GM18519 (cell line): ENCODE measurements around the gene RASSF3.
A peak's percentile ranks its signal among the peaks of the same experiment; 100 is the strongest.

ENCODE experiments used
- ATAC-seq: cut with Tn5 transposase; IDR thresholded peaks from one replicate; pipeline ENCODE4 v1.9.1; 2021; ENCODE audit warnings: mild to moderate bottlenecking, moderate library complexity; ENCODE audit not compliant: unreplicated experiment, low FRiP score

Gene RASSF3

DNA sequence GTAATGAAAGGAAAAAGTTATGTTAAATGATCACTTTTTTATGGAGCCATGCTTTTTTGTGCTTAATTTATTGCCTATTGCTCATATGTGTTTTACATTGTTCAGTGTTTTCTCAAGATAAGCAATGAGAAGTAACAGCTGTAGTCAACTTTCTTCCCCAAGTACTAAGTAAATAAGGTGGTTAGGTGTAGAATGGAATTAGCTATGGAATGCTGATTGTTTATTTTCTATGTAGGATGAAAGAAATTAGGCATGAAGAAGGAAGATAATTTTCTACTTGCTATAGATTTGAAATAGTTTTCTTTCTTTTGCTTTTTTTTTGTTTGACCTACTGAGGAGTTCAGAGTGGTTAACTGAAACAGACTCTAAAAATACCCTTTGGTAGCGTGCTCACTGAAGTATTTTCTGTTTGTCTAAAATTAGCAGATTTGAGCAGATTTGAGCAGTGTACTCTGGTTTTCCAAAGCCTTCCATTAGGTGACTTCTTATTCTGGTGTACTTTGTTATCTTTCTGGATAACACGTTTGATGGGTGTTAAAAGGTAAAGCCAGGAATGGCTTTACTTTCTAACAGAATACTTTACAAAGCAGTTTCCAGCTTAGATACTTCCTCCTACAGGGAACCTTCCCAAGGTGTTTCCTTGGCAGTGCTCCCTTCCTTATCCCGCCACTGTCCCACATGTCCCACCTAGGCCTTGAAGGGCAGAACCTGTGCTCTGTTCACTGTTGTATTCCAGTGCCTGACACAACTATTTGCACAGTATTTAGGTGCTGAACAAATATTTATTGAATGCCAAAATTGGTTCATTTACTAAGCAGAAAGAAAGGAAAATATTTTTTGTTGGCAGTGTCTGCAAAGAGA lies 56.0 kb downstream of the RASSF3 start:
- peak; percentile 26 for ATAC-seq

DNA sequence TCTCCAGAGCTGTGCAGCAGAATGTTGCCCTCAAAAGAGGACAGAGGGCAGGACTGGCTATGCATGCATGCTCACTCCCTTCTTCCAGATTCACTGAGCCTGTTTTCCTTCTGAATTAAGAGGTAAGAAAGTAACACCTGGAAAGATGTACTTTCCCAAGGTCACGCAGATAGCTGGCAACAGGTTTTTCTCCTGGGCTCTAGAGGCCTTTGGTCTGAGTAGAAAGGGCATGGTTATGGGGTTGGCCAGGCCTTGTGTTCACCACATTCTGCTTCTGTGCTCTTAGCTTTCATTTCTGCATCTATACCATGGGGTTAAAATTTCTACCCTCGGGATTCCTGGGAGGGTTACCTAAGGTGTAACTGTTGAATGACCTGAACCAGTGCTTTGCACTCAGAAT lies 57.5 kb downstream of the RASSF3 start:
- no peak for ATAC-seq

DNA sequence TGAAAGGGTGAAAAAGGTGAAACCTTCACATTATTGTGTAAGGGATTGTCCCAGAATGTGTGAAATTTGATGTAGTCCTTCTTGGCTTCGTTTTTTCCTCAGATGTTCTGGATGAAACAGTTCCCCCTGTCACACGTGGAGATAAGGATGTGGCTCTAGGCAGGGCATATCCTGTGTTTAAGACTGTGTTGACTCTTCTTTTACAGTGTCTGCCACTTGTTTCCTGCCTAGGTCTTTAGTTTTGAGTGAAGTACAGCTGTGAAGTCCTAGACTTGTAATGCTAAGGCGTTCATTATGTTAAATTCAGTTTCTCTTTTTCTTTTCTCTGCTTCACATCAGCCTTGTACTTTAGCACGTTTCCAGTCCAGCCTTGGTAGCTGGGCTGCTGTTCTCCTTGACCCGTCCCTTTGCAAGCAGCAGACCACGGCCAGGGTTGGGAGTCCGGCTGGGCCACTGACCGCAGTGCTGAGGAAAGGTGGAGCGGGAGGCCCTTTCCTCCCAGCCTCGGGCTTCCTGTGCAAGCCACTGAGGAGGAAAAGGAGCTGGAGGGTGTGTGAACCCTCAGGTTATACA lies 59.1 kb downstream of the RASSF3 start:
- peak; percentile 61 for ATAC-seq

DNA sequence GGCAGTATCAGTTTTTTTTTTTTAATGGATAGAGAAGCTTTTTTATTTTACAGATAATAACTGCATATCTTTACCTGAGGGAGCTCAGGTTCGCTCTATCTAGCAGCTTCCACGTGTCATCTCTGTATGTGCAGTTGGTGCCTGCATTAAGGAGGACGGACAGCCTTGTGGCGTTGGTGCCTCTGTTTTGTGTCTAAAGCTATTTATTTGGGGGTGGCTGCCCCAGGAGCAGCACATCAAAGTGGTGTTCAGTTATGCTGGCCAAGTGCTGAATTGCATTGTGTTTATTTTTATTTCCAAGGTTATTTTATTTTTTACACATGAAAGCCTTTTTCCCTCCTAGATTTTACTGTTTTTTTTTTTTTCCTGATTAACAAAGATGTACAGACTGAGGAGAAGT lies 59.7 kb downstream of the RASSF3 start:
- no peak for ATAC-seq

DNA sequence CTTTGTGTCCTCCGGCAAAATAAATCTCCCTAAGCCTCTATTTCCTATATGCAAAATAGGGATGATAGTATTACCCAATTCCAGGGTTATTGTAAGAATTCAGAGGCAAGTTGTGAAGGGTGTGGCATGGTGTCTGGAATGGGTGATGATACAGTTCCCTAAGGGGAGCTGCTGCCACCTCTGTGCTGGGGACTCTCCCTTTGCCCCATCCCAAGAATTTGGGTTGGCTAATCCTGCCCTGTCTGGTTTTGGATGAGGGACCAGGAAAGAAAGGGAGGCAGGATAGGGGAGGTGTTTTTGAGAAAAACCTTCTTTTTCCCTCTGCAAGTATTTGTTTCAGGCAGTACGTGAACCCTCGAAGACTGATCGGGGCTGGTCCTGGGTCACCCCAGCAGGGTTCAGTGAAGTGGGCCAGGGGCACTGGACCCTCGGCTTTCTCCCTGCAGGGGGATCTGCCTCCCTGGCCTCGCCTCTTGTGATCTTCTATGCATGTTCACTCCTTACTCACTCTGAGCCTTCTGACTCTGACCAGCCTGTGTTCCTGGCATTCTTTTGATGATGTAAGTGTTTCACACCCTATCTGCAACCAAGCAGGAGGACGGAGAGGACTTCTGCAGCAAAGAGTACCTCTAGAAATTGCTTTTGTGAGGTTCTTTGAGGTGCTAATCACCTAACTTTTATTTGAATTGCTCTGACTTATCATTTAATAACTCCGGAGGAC lies 60.8 kb downstream of the RASSF3 start:
- no peak for ATAC-seq

DNA sequence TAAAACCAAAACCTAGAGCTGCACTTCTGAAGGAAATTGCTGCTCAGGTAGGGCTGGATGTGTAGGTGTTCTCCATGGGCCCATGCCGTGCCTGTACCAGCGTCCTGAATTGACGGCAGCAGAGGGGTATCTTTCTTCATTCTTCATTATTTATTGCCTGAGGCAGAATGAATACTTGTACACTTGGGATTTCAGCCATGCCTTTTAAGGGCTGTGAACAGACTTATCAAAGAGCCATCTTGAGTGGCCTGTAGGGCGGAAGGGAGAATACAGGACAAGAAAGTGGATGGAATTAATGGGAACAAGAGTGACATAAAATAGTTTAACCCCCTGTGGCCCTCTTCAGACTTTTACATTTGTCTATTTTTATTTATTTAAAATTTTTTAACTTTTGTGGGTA lies 61.4 kb downstream of the RASSF3 start:
- ATAC-seq: no peak

DNA sequence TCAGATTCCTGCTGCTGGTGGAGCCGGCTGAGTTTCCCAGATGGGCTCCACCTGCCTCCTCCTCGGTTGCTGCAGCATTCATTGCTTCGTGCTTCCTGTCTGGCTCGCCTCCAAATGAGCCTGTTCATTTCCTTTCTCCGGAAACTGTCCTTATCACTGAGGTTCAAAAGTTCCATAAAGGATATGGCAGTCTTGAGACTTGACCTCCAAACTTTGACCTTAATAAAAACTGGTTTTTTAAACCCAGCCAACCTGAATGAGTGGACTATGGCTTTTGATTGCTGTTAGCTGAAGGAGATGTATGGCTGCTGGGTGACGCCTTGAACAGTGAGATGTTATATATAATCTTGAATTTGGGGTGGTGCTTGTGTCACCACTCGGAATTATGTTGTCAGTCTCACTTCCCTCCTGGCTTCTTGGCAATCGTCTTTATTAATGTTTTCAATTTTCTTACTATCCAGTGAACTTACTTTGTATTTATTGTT lies 62.7 kb downstream of the RASSF3 start:
- ATAC-seq: no peak

DNA sequence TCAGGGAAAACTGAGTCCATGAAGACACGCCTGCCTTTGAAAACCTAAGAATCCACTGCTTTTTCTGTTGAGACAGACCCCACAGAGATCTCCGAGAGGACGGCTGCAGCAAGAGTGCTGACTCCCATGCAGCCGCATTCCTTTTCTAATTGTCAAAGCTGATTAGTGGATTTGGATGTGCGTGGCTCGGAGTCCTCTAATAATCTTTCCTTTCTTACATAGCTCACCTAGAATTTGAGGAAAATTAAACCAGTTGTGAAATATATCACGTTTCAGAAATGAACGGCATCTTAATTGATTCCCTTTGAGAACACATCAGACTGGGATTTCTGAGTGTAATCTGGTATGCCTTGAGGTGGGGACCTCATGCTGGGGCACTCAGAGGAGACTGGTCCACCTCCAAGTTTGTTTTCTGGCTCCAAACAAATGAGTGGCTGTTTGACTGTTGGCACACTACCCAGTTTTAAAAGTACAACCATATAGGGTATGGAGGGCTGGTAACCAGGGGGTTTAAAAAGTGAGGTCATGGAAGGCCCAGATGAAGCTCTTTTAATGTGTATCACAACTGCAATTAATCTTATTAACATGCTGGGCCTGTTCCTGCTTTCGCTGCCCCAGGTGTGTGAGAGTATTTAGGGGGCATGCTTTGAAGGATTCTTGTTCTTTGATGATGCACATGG lies 63.3 kb downstream of the RASSF3 start:
- ATAC-seq: no peak

DNA sequence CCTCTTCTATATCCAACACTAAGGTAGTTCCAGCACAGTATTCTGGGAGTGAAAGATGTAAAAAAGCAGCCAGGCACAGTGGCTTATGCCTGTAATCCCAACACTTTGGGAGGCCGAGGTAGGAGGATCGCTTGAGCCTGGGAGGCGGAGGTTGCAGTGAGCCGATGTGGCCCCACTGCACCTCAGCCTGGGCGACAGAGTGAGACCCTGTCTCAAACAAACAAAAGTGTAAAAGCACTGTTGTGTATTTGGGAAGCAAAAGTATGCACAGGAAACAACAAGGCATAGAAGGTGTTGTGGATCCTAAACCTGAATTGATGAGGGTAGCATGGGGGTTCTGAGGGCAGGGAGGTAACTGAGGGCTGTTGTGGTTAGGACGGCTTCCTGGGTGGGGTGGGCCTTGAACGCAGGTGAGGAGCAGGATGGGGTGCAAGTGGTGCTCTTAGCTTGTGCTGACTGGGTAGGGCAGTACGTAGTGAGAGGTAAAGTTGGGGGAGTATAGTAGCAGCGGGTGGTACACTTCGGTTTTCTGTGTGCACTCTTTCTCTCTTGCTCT lies 64.2 kb downstream of the RASSF3 start:
- no peak for ATAC-seq

DNA sequence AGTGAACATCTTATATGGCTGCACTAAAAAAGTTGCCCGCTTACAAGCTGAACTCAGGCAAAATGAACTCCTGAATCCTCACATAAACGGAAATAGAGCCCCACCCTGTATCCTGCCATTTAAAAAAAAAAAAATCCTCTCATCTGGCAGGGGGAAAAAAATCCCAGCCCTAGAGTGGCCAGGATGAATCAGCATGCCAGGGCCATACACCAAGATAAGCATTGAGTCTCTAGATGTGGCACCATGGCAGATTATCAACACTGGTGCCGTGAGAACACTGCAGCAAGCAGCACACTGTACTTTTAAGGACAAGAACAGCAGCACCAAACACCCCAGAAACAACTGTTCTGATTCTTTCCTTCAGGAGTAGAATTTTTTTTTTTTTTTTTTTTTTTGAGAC lies 65.5 kb downstream of the RASSF3 start:
- ATAC-seq: no peak

DNA sequence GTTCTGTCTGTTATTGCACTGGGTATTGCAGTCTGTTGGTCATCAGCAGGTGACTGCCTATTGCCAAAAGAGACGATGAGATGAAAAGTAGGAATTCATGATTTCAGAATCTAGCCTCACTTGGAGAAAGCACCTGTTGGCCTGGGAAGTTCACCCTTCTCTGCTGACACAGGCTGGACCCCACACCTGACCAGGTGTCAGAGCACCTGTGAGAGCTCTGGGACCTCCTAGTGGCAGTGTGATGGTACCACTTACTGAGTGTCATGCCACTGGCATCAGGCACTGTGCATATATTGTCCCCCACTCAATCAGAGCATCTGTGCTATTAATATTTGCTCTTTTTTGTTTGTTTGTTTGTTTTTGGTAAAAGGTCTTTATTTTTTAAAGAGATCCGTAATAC lies 68.0 kb downstream of the RASSF3 start:
- no peak for ATAC-seq

DNA sequence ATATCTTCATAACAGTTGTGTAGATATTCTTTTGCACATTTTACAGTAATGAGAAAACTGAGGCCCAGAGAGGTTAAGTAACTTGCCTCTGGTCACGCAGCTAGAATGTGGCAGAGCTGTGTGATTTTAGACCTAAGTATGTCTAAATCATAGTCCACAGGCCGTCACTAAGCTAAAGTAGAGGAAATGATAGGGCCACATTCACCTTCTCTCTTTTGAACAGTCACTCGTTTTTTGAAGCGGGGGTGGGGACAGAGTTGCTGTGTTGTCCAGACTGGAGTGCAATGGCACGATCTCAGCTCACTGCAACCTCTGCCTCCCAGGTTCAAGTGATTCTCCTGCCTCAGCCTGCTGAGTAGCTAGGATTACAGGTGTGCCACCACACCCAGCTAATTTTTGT lies 68.5 kb downstream of the RASSF3 start:
- ATAC-seq: no peak

DNA sequence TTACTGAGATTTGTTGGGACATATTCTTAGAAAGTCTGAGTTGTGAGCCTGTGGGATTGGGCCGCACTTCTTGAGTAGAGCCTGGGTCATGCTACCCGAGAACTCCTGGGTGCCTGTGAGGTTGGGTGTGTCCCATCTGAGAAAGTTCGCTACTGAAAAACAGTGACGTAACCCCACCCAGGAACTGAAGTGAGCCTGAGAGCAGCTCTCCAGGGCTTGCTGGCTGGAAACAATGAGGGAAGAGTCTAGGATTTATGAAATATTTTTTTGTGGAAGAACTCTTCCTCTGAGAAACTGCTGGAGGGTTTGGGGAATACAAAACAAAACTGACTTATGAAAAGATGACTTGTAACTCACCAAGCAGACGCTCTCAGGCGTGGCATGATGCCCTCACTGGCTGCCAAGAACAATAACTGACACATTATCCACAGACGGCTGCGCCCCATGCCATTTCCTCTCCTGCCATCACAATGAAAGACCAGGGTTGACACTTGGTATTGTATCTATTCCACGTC lies 69.2 kb downstream of the RASSF3 start:
- ATAC-seq: peak; percentile 36

DNA sequence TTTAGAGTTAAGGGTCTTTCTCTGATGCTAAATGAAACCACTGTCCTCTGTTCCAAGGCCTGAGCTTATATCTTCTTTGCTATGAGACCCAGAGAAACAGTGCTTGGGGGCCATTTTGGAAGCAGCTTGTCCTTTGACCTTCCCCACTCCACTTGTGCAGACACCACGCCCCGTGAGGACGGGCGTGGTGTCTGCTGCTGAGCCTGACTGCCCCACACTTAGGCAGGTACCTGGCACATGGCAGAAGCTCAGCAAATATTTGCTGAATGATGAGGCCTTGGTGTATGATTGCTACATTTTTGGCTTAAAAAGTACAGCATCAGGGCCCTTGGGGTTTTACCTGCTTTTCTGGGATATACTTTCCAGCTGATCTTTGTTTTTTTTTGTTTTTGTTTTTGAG lies 69.9 kb downstream of the RASSF3 start:
- ATAC-seq: no peak

DNA sequence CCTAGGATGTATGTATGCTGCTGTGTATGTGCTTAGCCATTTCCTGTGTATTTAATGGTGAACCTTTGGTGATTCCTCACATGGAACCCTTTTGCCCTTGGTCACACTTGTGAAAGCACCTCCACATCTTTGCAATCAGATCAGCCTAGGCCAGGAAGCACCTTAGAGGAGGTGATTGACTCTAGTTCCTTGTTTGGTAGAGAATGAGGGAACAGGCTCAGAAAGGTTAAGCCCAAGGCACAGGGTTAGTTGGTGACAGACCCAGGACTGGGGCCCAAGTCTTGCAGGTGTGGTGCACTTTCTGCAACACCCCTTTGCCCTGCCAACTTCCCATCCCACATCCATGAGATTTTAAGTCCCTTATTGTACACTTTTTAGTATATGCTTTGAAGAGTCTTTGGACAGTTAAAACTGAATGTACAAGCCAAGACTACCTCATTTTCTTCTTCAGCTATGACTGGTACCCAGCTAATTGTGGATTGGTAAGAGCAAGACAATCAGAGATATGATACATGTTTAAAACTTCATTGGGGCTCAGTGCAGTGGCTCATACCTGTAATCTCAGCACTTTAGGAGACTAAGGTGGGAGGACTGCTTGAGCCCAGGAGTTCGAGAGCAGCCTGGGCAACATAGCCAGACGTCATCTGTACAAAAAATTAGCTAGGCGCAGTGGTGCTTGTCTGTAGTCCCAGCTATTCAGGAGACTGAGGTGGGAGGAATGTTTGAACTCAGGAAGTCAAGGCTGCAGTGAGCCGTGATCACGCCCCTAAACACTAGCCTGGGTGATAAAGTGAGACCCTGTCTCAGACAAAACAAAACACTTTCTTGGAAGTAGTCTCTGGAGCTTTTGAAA lies 71.1 kb downstream of the RASSF3 start:
- ATAC-seq: peak; percentile 63

DNA sequence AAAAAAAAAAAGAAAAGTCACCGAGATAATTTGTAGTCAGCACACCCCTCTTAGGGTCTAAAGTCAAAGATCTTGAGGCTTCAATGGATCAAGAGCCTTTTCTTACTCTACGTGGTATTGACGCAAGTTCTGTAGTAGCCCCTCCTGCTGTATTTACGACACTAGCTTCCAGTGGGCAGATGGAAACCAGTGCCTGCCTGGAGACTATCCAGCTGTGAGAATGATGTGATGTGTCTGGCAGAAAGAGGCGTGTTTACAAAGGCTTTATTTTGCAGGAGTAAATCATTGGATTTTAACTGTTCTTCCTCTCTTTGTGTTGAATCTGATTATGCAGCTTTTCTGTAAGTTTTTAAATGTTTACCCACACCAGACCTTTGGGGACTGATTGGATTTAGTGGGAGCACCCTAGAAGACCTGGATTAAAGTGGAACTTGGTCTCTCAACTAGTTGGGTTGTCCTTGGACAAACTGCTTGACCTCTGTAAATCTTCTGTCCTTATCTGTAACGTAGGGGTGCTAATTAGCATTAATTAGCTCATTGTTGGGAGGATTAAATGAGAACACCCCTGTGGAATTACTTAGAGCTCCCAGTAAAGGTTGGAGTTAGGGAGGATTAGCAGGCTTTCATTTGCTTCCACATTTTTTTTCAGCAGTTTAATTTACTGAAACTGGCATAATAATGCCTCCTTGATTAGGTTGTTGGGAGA lies 72.4 kb downstream of the RASSF3 start:
- ATAC-seq: no peak

DNA sequence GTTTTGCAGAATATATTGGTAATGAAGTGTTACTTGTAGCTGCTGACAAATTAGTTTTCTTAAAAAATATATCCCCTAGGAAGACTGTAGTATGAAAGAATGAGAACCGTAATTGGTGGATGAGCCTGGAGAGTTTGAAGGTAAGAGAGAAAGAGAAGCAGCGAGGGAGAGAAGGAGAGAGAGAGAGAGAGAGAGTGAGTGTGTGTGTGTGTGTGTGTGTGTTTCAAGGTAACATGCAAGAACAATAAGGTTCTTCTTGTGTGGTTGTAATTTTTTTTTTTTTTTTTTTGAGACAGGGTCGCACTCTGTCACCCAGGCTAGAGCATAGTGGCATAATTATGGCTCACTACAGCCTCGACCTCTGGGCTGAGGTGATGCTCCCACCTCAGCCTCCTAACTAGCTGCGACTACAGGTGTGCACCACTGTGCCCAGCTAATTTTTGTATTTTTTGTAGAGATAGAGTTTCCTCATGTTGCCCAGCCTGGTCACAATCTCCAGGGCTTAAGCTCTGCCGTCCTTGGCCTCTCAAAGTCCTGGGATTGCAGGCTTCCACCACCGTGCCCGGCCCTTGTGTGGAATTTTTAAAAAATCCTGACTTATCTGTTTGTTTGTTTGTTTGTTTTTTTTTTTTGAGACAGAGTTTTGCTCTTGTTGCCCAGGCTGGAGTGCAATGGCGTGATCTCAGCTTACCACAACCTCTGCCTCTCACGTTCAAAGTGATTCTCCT lies 73.7 kb downstream of the RASSF3 start:
- ATAC-seq: no peak

DNA sequence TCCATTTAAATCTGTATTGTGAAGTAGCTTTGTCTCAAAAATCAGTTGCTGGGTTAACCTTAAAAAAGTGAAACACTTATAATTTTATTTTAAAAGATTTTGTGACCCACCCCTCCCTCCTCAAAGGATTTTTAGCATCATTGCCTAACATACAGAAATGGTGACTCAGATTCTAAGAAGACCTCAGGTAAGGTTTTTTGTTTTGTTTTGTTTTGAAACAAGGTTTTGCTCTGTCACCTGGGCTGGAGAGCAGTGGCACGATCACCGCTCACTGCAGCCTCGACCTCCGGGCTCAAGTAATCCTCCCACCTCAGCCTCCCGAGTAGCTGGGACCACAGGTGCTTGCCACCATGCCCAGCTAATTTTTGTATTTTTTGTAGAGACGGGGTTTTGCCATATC lies 74.8 kb downstream of the RASSF3 start:
- ATAC-seq: no peak
